HG02678 (cell line): ENCODE data around the gene PNMA6E.

Experiments used
- ATAC-seq: cut with Tn5 transposase; IDR thresholded peaks from one replicate; pipeline ENCODE4 v1.9.1; 2021; ENCODE audit warnings: mild to moderate bottlenecking, moderate library complexity; ENCODE audit not compliant: unreplicated experiment

PNMA6E gene

GRCh38 chrX:153438532-153438931, 37.4 kb upstream of the PNMA6E start:
- no peak for ATAC-seq

GRCh38 chrX:153435845-153436244, 34.7 kb upstream of the PNMA6E start:
- no peak for ATAC-seq

GRCh38 chrX:153434801-153435200, 33.7 kb upstream of the PNMA6E start:
- ATAC-seq, result no peak

GRCh38 chrX:153433781-153434285, 32.7 kb upstream of the PNMA6E start:
- ATAC-seq, result no peak

GRCh38 chrX:153433161-153433680, 32.1 kb upstream of the PNMA6E start:
- ATAC-seq, result no peak

- ATAC-seq, result no peak
Observed at GRCh38 chrX:153430796-153431195, 29.6 kb upstream of the PNMA6E start.

- ATAC-seq, result no peak
Observed at GRCh38 chrX:153426204-153426603, 25.1 kb upstream of the PNMA6E start.

GRCh38 chrX:153423652-153424051, 22.5 kb upstream of the PNMA6E start:
- no peak for ATAC-seq

GRCh38 chrX:153421856-153422255, 20.7 kb upstream of the PNMA6E start:
- no peak for ATAC-seq

- ATAC-seq, result no peak
Observed at GRCh38 chrX:153420851-153421599, 19.9 kb upstream of the PNMA6E start.

- ATAC-seq, result no peak
Observed at GRCh38 chrX:153417637-153418036, 16.5 kb upstream of the PNMA6E start.

- no peak for ATAC-seq
Observed at GRCh38 chrX:153416781-153417450, 15.8 kb upstream of the PNMA6E start.

- ATAC-seq, result no peak
Observed at GRCh38 chrX:153414856-153415510, 13.8 kb upstream of the PNMA6E start.

- ATAC-seq, result no peak
Observed at GRCh38 chrX:153413731-153414130, 12.6 kb upstream of the PNMA6E start.

- ATAC-seq, result no peak
Observed at GRCh38 chrX:153412746-153413720, 11.9 kb upstream of the PNMA6E start.

- ATAC-seq, result no peak
Observed at GRCh38 chrX:153411988-153412574, 10.9 kb upstream of the PNMA6E start.

GRCh38 chrX:153411255-153411987, 10.3 kb upstream of the PNMA6E start, which contains the start of gene ZFP92:
Gene ZFP92 (plus strand): TSS chrX:153411472. CDS start chrX:153418323, 6,851 bp downstream.
- peak; percentile 69 for ATAC-seq

- no peak for ATAC-seq
Observed at GRCh38 chrX:153410888-153411254, 9.7 kb upstream of the PNMA6E start.

- no peak for ATAC-seq
Observed at GRCh38 chrX:153410373-153410772, 9.2 kb upstream of the PNMA6E start.
